GM18909 (cell line): ENCODE results near the gene PKD2L1.
"Not testable (repeated sequence)": the region's sequence is repeated elsewhere in the genome, so short reads cannot be mapped to it uniquely, and the experiment has no call there.

ENCODE experiments used
- ATAC-seq: cut with Tn5 transposase; IDR thresholded peaks from one replicate; pipeline ENCODE4 v1.9.1; 2021; ENCODE audit warnings: mild to moderate bottlenecking; ENCODE audit not compliant: unreplicated experiment, poor library complexity

Gene PKD2L1

GRCh38 chr10:100338434-100339036 is 8.5 kb upstream of the PKD2L1 start:
- peak; percentile 51 for ATAC-seq

DNA sequence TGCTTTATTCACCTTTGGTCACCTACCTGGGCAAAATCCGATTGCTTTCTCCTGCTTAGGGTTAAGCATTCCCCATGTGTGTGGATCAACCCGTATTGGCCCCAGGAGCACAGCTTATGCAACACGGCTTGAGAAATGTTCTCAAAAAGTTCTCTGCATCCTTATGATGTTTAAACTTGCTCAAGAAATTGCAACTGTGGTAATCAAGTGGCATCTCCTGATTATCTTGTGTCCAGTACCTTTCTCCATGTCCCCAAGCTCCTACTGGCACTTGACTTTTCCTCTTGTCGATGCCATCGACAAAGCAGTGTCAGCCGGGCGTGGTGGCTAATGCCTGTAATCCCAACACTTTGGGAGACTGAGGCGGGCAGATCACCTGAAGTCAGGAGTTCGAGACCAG is 4.7 kb upstream of the PKD2L1 start:
- no peak for ATAC-seq

DNA sequence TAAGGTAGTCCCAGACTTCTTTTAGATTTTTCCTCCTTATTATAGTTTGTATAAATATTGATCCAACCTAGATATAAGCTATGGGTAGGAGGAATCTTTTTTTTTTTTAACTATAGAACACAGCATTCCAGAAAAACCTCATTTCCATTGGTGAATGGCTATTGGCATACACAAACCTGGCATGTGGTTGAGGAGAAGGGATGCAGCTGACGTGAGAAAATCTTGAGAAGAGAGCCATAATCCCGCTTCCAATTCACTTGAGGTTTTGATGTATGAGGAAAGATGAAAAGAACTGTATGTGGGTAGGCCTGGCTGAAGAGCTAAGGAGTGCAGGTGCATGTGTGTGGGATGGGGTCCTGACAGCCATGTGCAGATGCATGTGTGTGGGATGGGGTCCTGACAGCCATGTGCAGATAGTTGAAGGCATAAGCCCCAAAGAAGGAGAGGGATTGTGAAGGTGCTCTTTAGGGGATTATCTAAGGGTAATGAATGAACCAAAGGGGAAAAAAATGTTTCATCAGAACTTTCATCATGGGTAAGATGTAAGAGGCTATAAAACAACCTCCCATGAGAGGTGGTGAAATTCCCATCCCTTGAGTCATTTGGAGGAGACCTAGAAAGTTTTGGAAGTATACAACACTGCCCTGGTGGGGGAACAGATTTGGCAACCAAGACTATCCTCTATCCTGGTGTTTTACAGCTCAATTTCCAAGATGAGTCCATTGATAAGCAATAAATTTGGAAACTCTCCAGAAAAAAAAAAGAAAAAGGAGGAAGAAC is 3.8 kb upstream of the PKD2L1 start:
- no peak for ATAC-seq

DNA sequence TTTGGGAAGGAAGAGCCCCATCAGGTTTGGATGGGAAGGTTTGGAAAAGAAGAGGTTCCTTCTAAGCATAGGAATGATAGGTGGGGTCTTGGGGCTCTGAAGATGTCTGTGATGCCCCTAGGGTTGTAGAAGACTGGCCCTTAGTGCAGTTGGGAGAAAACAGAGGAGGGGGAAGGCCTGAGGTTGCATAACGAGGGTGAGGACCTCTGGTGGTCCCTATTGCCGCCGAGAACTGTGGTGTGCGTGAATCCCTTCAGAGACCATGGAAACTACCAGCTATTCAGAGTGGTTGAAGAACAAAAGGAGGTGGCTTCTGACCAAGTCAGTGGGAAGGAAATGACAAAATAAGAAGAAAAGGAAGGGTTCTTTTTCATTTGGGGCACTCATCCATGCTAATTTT is 3.1 kb upstream of the PKD2L1 start:
- no peak for ATAC-seq

DNA sequence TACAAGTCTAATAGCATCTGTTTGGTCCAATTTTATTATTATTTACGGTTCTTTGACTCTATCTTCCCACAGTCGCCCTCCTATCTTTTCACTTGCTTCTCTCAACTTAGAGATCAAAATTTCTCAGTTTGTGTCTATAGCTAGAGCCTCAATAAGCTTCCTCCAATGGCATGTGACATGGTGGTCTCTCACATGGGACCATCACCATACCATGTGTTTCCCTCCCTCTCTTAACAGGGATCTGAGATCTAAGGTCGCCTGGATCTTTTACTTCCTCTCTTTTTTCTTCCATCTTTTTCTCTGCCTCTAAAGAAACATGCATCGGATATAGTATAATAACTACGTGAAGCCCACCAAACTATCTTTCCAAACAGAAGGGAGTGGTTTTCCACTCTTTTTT is 1.8 kb downstream of the PKD2L1 start:
- no peak for ATAC-seq

DNA sequence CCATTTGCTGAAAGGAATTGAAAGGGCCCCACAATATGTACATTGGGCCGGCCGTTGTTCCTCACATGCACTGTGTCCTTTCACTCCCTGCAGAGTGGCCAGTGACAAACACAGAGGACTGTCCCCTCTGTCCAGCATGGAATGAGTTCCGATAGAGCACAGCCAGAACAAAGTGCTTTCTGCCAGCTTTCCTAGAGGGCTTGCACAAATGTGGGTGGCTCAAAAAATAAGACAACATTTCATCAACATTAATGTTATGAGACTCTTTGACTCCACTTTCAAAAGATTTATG is 2.4 kb downstream of the PKD2L1 start:
- no peak for ATAC-seq

DNA sequence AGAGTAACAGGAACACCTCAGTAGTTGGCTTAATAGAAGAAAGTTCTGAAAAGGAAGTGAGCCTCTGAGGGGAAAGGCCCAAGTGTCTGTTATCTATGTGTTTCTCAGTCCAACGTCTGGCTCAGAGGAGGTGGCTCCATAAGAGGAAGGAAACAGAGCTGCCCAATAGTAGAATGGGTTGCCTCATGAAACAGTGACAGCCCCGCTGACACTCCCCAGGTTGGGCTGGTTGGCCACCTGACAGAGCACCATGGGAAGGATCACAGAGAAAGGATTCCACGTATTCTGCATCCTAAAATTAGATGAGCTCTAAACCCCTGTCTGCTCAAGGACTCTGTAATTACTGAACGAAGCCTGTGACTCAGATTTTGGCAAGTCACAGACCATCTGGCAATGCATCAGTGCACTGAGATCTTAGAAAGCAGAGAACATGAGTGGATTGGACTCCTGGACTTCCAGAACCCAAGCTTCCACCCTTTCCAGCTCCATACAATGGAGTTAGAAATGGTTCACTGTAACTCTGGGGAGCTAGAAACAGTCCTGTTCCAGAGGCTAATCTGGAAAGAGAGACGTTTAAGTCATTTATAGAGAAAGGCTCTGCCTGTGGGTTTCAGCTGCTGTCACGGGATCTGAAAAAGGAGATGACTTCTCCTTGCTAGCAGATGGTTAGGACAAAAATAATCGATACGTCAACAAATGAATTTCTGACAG is 2.9 kb downstream of the PKD2L1 start:
- ATAC-seq, result peak; percentile 99

DNA sequence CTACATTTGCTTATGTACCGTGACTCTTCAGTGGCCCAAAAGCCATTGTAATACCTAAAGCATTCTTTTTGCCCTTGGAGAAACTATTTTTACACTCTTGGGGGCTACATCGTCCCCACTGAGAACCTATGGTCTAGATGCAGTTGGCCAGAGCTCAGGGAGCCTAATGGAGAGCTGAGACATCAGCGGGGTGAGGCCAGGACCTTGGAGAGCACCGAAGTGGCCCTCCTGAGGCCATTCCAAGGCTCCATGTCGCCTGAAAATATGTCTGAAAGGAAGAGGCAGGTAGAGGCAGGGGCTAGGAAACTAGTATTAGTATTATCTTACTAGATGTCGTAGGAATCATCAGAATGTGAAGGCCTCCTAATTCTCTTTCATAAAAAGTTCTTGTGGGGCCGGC is 4.9 kb downstream of the PKD2L1 start:
- no peak for ATAC-seq

DNA sequence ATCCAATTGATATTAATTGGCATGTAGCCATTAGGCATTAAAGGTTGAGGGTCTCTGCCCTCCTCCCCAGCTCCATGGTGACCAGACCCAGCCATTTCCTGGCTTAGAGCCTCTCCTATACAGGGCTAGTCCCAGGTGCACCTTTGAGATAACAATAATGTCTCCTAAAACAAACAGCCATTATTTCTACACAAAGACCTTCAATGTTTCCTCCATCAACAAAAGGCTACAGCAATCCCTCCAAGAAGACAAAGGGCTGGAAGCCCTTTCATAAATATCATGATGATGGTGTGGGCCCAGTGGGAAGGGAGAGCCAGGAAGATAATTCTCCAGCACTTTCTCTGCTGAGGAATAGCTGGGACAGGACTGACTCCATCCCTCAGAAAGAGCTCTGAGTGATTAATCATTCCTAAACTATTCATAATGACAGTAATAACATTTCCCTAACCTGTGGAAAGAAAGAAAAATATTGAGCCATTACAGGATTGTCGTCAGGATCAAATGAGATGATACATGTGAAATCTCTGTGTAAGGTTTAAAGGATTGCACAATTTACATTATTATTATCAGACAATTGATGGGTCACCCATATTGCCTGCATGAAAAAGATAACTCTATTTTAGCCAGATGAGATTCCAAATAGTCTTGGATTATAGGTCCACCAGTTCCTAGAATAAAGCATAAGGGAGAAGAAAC is 10.2 kb downstream of the PKD2L1 start:
- ATAC-seq, result no peak

DNA sequence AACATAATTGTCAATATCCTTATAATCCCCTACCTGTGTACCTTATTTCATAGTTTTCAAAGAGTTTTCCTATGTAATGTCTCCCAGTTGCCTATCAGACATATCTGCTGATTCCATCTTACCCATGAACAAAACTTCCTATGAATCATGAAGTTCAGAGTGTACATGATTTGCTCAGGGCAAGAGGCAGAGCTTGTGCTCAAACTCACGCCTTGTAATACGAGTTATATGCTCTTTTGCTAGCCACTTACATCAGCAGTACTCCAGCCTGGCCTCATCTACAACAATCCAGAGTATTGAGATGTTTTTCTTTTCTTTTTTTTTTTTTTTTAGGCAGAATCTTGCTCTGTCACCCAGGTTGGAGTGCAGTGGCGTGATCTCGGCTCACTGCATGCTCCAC is 11.8 kb downstream of the PKD2L1 start:
- no peak for ATAC-seq

- no peak for ATAC-seq
Observed at GRCh38 chr10:100315615-100316014, 14.4 kb downstream of the PKD2L1 start.

- no peak for ATAC-seq
Observed at GRCh38 chr10:100311298-100311697, 18.7 kb downstream of the PKD2L1 start.

GRCh38 chr10:100307684-100308083 is 22.3 kb downstream of the PKD2L1 start:
- ATAC-seq, result no peak

GRCh38 chr10:100306861-100307260 is 23.2 kb downstream of the PKD2L1 start:
- ATAC-seq, result no peak

GRCh38 chr10:100304414-100304813 is 25.6 kb downstream of the PKD2L1 start:
- ATAC-seq, result no peak

- ATAC-seq, result no peak
Observed at GRCh38 chr10:100303724-100304319, 26.2 kb downstream of the PKD2L1 start.

- not testable (repeated sequence) for ATAC-seq
Observed at GRCh38 chr10:100301123-100301522, 28.9 kb downstream of the PKD2L1 start.

GRCh38 chr10:100297242-100297641 is 32.8 kb downstream of the PKD2L1 start:
- ATAC-seq, result no peak

- ATAC-seq, result no peak
Observed at GRCh38 chr10:100293066-100293465, 37.0 kb downstream of the PKD2L1 start.

DNA sequence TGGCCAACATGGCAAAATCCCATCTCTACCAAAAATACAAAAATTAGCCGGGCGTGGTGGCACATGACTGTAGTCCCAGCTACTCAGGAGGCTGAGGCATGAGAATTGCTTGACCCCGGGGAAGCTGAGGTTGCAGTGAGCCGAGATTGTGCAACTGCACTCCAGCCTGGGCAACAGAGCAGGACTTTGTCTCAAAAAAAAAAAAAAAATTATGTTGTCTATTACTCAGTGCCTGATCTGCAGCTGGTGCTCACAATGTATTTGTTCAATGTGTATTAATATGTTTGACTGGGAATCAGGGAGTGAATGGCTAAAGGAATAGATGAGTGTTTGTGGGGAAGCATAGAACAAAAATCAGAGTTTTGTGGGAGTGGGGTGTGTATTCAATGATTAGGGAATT is 37.7 kb downstream of the PKD2L1 start:
- not testable (repeated sequence) for ATAC-seq

GRCh38 chr10:100291356-100291755 is 38.7 kb downstream of the PKD2L1 start:
- ATAC-seq, result no peak
